ENCODE data around the gene DEK.
"Not testable (repeated sequence)": the region's sequence is repeated elsewhere in the genome, so short reads cannot be mapped to it uniquely, and the experiment has no call there.

- not testable (repeated sequence) for TF ChIP-seq CTCF (IDR thresholded peaks at IDR 0.05); EZH2 (IDR thresholded peaks at IDR 0.05; ENCODE audit: borderline replicate concordance, insufficient read depth, low read depth, low read length, poor library complexity, severe bottlenecking)
Observed at GRCh38 chr6:18233770-18234169, 30.6 kb downstream of the DEK start.
